H1 (cell line): ENCODE measurements around the gene HELQ. TPM values are rescaled to one million over a fixed set of nuclear protein-coding genes. Genes with fewer than 3 reads are reported as not detected.

Experiments used
- CTCF ChIA-PET: fragments of 300-600 bp; sonication (Branson Sonifier 250); formaldehyde crosslinking; loops from one replicate; lab custom pipeline; 2021; ENCODE audit not compliant: partially characterized antibody; lab: Charles Lee
- POLR2A ChIA-PET: fragments of 300-600 bp; sonication (Branson Sonifier 250); formaldehyde crosslinking; loops from one replicate; lab custom pipeline; 2021; ENCODE audit warnings: inconsistent platforms; ENCODE audit not compliant: partially characterized antibody; lab: Charles Lee
- DNase-seq, 2 experiments: peaks; one replicate each; pipeline versions ENCODE4 v3.0.0 to v3.0.0-alpha.2; 2010 to 2022; ENCODE audit warnings: low spot score in 2 of 2, low read depth in 1 of 2, mixed read lengths in 1 of 2
- FAIRE-seq: peaks from 2 replicates; lab custom pipeline; 2011; peaks lifted over from hg19 to GRCh38; lab: Jason Lieb, UNC
- H2AFZ ChIP-seq: 2 replicates; pipeline ENCODE4 v1.8.1; 2012; ENCODE audit warnings: low read length, inconsistent platforms
- H2AK5ac ChIP-seq: 2 replicates; pipeline ENCODE4 v1.6.1; 2013; ENCODE audit warnings: low read depth, low read length
- H2BK120ac ChIP-seq: replicated peaks from 2 replicates; pipeline ENCODE3; 2013; ENCODE audit warnings: low read depth, low read length, inconsistent platforms
- H2BK12ac ChIP-seq: 2 replicates; pipeline ENCODE4 v1.6.1; 2013; ENCODE audit warnings: low read depth, low read length
- H2BK15ac ChIP-seq: 2 replicates; pipeline ENCODE4 v1.6.1; 2013; ENCODE audit warnings: low read length
- H2BK20ac ChIP-seq: 2 replicates; pipeline ENCODE4 v1.6.1; 2013; ENCODE audit warnings: low read length
- H2BK5ac ChIP-seq: 2 replicates; pipeline ENCODE4 v1.6.1; 2013; ENCODE audit warnings: low read depth, low read length
- H3K14ac ChIP-seq: 2 replicates; pipeline ENCODE4 v1.6.1; 2013; ENCODE audit warnings: inconsistent platforms; ENCODE audit not compliant: insufficient read length
- H3K18ac ChIP-seq: 2 replicates; pipeline ENCODE4 v1.6.1; 2013; ENCODE audit warnings: low read length; ENCODE audit errors: extremely low read depth
- H3K23ac ChIP-seq: 2 replicates; pipeline ENCODE4 v1.6.1; 2013; ENCODE audit warnings: inconsistent platforms; ENCODE audit not compliant: insufficient read length
- H3K23me2 ChIP-seq: 2 replicates; pipeline ENCODE4 v1.6.1; 2013; ENCODE audit warnings: low read depth, low read length
- H3K27ac ChIP-seq: 2 replicates; pipeline ENCODE4 v1.6.1; 2011; ENCODE audit warnings: low read depth, low read length, inconsistent platforms
- H3K27me3 ChIP-seq, 4 experiments: replicated peaks in 1 of 4; 1 replicate in 1 of 4; 2 replicates in 3 of 4; pipeline versions ENCODE4 v1.6.1 to v1.8.1; 2011 to 2013; ENCODE audit warnings: low read length in 3 of 4, mild to moderate bottlenecking in 3 of 4, inconsistent platforms in 2 of 4, mixed read lengths in 2 of 4, moderate library complexity in 1 of 4; ENCODE audit not compliant: control insufficient read depth in 3 of 4, insufficient read depth in 3 of 4; ENCODE audit errors: extremely low read depth in 1 of 4
- H3K36me3 ChIP-seq, 4 experiments: 2 replicates each; pipeline versions ENCODE4 v1.6.1 to v1.8.1; 2011 to 2013; ENCODE audit warnings: mild to moderate bottlenecking in 4 of 4, low read length in 3 of 4, moderate library complexity in 2 of 4, control low read depth in 1 of 4, inconsistent platforms in 1 of 4; ENCODE audit not compliant: insufficient read depth in 4 of 4, control insufficient read depth in 2 of 4
- H3K4ac ChIP-seq: replicated peaks from 2 replicates; pipeline ENCODE3; 2013; ENCODE audit warnings: low read length, low read depth, mixed read lengths, inconsistent platforms; ENCODE audit not compliant: insufficient read length
- H3K4me1 ChIP-seq, 4 experiments: replicated peaks in 1 of 4; 1 replicate in 1 of 4; 2 replicates in 3 of 4; pipeline versions ENCODE4 v1.6.1 to v1.8.1; 2011 to 2013; ENCODE audit warnings: low read length in 3 of 4, inconsistent platforms in 2 of 4, mixed read lengths in 1 of 4; ENCODE audit not compliant: insufficient read depth in 4 of 4, control insufficient read depth in 3 of 4
- H3K4me2 ChIP-seq, 2 experiments: 2 replicates each; pipeline versions ENCODE4 v1.6.1 to v1.8.1; 2011 to 2013; ENCODE audit warnings: low read depth in 2 of 2, low read length in 2 of 2, control low read depth in 1 of 2, inconsistent platforms in 1 of 2, mild to moderate bottlenecking in 1 of 2; ENCODE audit not compliant: insufficient read depth in 1 of 2
- H3K4me3 ChIP-seq, 4 experiments: fragments of 200-600, 300-600 bp in 1 of 4; sonication (generic), shearing (Covaris generic), sonication (Bioruptor Twin) in 1 of 4; 2 replicates each; pipeline versions ENCODE4 v1.5.1 to v1.8.1; 2011 to 2016; ENCODE audit warnings: low read length in 4 of 4, low read depth in 3 of 4, control low read depth in 2 of 4, inconsistent platforms in 2 of 4, mild to moderate bottlenecking in 2 of 4, mixed read lengths in 1 of 4, moderate library complexity in 1 of 4; ENCODE audit not compliant: insufficient read depth in 2 of 4; ENCODE audit errors: extremely low read depth in 1 of 4
- H3K56ac ChIP-seq: replicated peaks from 2 replicates; pipeline ENCODE3; 2013; ENCODE audit warnings: low read depth, mild to moderate bottlenecking, mixed read lengths, low read length, inconsistent platforms; ENCODE audit not compliant: insufficient read length
- H3K79me1 ChIP-seq: 2 replicates; pipeline ENCODE4 v1.6.1; 2013; ENCODE audit warnings: low read depth, low read length, control low read depth
- H3K79me2 ChIP-seq, 2 experiments: 2 replicates each; pipeline versions ENCODE4 v1.6.1 to v1.8.1; 2012 to 2013; ENCODE audit warnings: low read length in 2 of 2, mild to moderate bottlenecking in 2 of 2, inconsistent platforms in 1 of 2; ENCODE audit not compliant: insufficient read depth in 2 of 2, control insufficient read depth in 1 of 2
- H3K9ac ChIP-seq, 4 experiments: replicated peaks in 1 of 4; 1 replicate in 1 of 4; 2 replicates in 3 of 4; pipeline versions ENCODE4 v1.6.1 to v1.8.1; 2011 to 2013; ENCODE audit warnings: low read depth in 3 of 4, low read length in 3 of 4, control low read depth in 2 of 4, mild to moderate bottlenecking in 2 of 4, moderate library complexity in 2 of 4, inconsistent platforms in 1 of 4; ENCODE audit errors: extremely low read depth in 1 of 4
- H3K9me3 ChIP-seq, 2 experiments: 2 replicates each; pipeline versions ENCODE4 v1.6.1 to v1.8.1; 2012 to 2013; ENCODE audit warnings: mild to moderate bottlenecking in 2 of 2, moderate library complexity in 2 of 2, control low read depth in 1 of 2, inconsistent platforms in 1 of 2, low read depth in 1 of 2, low read length in 1 of 2, mixed read lengths in 1 of 2; ENCODE audit not compliant: insufficient read depth in 2 of 2
- H4K20me1 ChIP-seq, 2 experiments: replicated peaks in 1 of 2; 2 replicates each; pipeline versions ENCODE3 to v1.8.1; 2011 to 2013; ENCODE audit warnings: inconsistent platforms in 2 of 2, low read length in 2 of 2, mild to moderate bottlenecking in 1 of 2; ENCODE audit not compliant: insufficient read depth in 2 of 2, control insufficient read depth in 1 of 2
- H4K5ac ChIP-seq: 2 replicates; pipeline ENCODE4 v1.6.1; 2013; ENCODE audit warnings: low read length, low read depth, mixed read lengths, inconsistent platforms; ENCODE audit not compliant: insufficient read length
- H4K8ac ChIP-seq: 2 replicates; pipeline ENCODE4 v1.8.0; 2013; ENCODE audit warnings: mild to moderate bottlenecking, moderate library complexity, low read length, inconsistent platforms; ENCODE audit not compliant: insufficient read depth; ENCODE audit errors: extremely low read depth
- H4K91ac ChIP-seq: replicated peaks from 2 replicates; pipeline ENCODE3; 2013; ENCODE audit warnings: low read length, mixed read lengths, inconsistent platforms; ENCODE audit not compliant: insufficient read length
- BCL11A ChIP-seq, 2 experiments: IDR thresholded peaks; one replicate each; pipeline ENCODE4 v1.6.1; 2011; ENCODE audit warnings: low read depth in 2 of 2, low read length in 2 of 2, mild to moderate bottlenecking in 2 of 2
- GTF2F1 ChIP-seq: IDR thresholded peaks from 2 replicates; pipeline ENCODE4 v1.6.1; 2012; ENCODE audit warnings: low read depth, low read length, improper control_type of control experiment, borderline replicate concordance
- WGBS, 2 experiments: shearing (Covaris generic) in 1 of 2; methylation state at CpG; one replicate each; pipeline versions ENCODE4 v1.1.6 to v1.1.7; 2013 to 2015; ENCODE audit warnings: low lambda C conversion rate in 2 of 2, mixed read lengths in 2 of 2, inconsistent platforms in 1 of 2, low coverage in 1 of 2, missing lambda C conversion rate in 1 of 2; ENCODE audit not compliant: insufficient replicate concordance in 2 of 2, insufficient coverage in 1 of 2, insufficient read length in 1 of 2; ENCODE audit errors: extremely low coverage in 1 of 2, missing lambda C conversion rate in 1 of 2; 5-methylcytosine and 5-hydroxymethylcytosine counted together
- polyA plus RNA-seq, 7 experiments: library from polyadenylated mRNA; depleted of rRNA in 3 of 7; stranded (reverse) in 5 of 7; unstranded in 2 of 7; fragments of >200 nt in 5 of 7; fragments of 200-250 nt in 2 of 7; gene quantifications; 1 replicate in 5 of 7; 2 replicates in 1 of 7; 4 replicates in 1 of 7; pipeline versions ENCODE4 v1.2.1 to v1.2.3, GENCODE V29; 2011 to 2013; ENCODE audit warnings: missing spikeins in 2 of 7, mixed read lengths in 2 of 7
- total RNA-seq: library from RNA; stranded (reverse); fragmentation: NEBNext Ultra II Directional; extraction: Animal tissue kit (Norgen Biotek cat#: 25700); gene quantifications from 2 replicates; pipeline ENCODE4 v1.2.1, GENCODE V29; 2021

The HELQ gene
- total and polyA plus RNA-seq, 2 of the 8 experiments (the other 6 are each of a cell fraction or from before 2014, with no cell fraction given): 4.7 to 9.0 TPM

DNA sequence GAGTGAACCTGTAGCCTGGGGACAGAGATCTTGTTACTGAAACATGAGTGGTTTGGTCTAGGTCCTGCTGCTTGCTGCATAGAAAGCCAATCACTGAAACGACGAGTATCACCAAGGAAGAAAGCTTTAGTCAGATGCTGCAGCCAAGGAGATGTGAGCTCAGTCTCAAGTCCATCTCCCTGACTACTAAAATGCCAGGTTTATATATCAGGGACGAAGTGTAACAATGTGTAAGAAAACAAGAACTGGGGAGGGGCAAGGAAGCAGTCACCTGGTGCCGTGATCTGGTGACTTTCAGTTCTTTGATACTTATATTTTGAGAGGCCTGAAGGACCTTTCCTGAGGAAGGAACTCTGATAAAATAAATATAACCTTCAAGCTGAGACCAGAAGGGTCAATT is 48.9 kb upstream of the HELQ start:
- no peak overlapping the region for H2BK15ac ChIP-seq
- H3K4me1 ChIP-seq: no peaks in the 10 kb centered on the region
- no peak overlapping the region for H3K23ac ChIP-seq
- no peaks in the 10 kb centered on the region for H4K20me1 ChIP-seq
- no peaks in the 10 kb centered on the region for H3K79me2 ChIP-seq
- POLR2A ChIA-PET: no interaction called here
- TF ChIP-seq GTF2F1: no peak
- no peak for TF ChIP-seq BCL11A (IDR thresholded peaks at IDR 0.05; ENCODE audit: low read depth in 2 of 2, low read length in 2 of 2)
- TF ChIP-seq, all 59 proteins: peak for 0
- Histone ChIP-seq H2BK5ac (no peak overlapping the region), H3K79me1 (no peaks in the 10 kb centered on the region), H2AFZ (peak overlapping the region; percentile 94), H3K4me3 (no peak overlapping the region), H2BK20ac (no peak overlapping the region), H4K8ac (no peak overlapping the region), H3K4me2 (no peak overlapping the region), H3K27me3 (no peaks in the 10 kb centered on the region), H4K91ac (no peak overlapping the region), H3K9me3 (no peaks in the 10 kb centered on the region), H3K36me3 (no peaks in the 10 kb centered on the region), H3K9ac (no peak overlapping the region; a peak in 1 of 7 replicates), H3K4ac (no peak overlapping the region), H4K5ac (no peak overlapping the region), H3K14ac (no peak overlapping the region), H3K56ac (no peak overlapping the region), H2BK12ac (no peak overlapping the region), H3K27ac (no peak overlapping the region), H2AK5ac (no peak overlapping the region), H3K23me2 (no peaks in the 10 kb centered on the region), H3K18ac (no peak overlapping the region), H2BK120ac (no peak overlapping the region)
- CTCF ChIA-PET: interaction anchor here (0.6 to 2.3 kb wide), 5 partner anchors 13 to 1457 kb away, joined by 3 to 10 read pairs (median 3); no protein-coding TSS in a partner anchor
- DNase-seq: no peak
- WGBS, 2 experiments: 78% methylated on average over 4 of the region's 4 CpGs; no CpG with 5 or more reads in 1 of the 2 experiments
- FAIRE-seq: no peak
